Midbrain (tissue), 1 donor: ENCODE measurements around the gene CAMKMT.
"Not testable (repeated sequence)": the region's sequence is repeated elsewhere in the genome, so short reads cannot be mapped to it uniquely, and the experiment has no call there.

Experiments used
- DNase-seq: peaks from one replicate; lab custom pipeline; 2025; lab: John Stamatoyannopoulos, UW

Gene CAMKMT

GRCh38 chr2:44505664-44506063 lies 143.9 kb downstream of the CAMKMT start:
- not testable (repeated sequence) for DNase-seq

GRCh38 chr2:44510246-44510645 lies 148.5 kb downstream of the CAMKMT start:
- no peak for DNase-seq

GRCh38 chr2:44515416-44515815 lies 153.7 kb downstream of the CAMKMT start:
- no peak for DNase-seq

- DNase-seq: no peak
These were observed 157.3 kb downstream of the CAMKMT start for GRCh38 chr2:44519026-44519425.

- DNase-seq: no peak
These were observed 161.1 kb downstream of the CAMKMT start for GRCh38 chr2:44522846-44523245.

- DNase-seq: no peak
These were observed 162.7 kb downstream of the CAMKMT start for GRCh38 chr2:44524347-44524926.

- no peak for DNase-seq
These were observed 164.6 kb downstream of the CAMKMT start for GRCh38 chr2:44526352-44526751.

GRCh38 chr2:44528595-44528994 lies 166.8 kb downstream of the CAMKMT start:
- DNase-seq: no peak

GRCh38 chr2:44529448-44529847 lies 167.7 kb downstream of the CAMKMT start:
- DNase-seq: no peak

- DNase-seq: no peak
These were observed 169.5 kb downstream of the CAMKMT start for GRCh38 chr2:44531289-44531688.

GRCh38 chr2:44532031-44532430 lies 170.3 kb downstream of the CAMKMT start:
- DNase-seq: no peak

GRCh38 chr2:44533508-44533907 lies 171.8 kb downstream of the CAMKMT start:
- no peak for DNase-seq

GRCh38 chr2:44535376-44535775 lies 173.6 kb downstream of the CAMKMT start:
- no peak for DNase-seq

GRCh38 chr2:44537264-44537663 lies 175.5 kb downstream of the CAMKMT start:
- no peak for DNase-seq

- DNase-seq: no peak
These were observed 180.8 kb downstream of the CAMKMT start for GRCh38 chr2:44542520-44542919.

GRCh38 chr2:44543773-44544725 lies 182.3 kb downstream of the CAMKMT start:
- DNase-seq: no peak

- no peak for DNase-seq
These were observed 183.3 kb downstream of the CAMKMT start for GRCh38 chr2:44545005-44545404.

- no peak for DNase-seq
These were observed 184.8 kb downstream of the CAMKMT start for GRCh38 chr2:44546459-44547127.

- no peak for DNase-seq
These were observed 186.0 kb downstream of the CAMKMT start for GRCh38 chr2:44547718-44548117.

- no peak for DNase-seq
These were observed 186.7 kb downstream of the CAMKMT start for GRCh38 chr2:44548221-44549098.

GRCh38 chr2:44549099-44549471 lies 187.3 kb downstream of the CAMKMT start:
- DNase-seq: no peak

GRCh38 chr2:44549856-44550255 lies 188.1 kb downstream of the CAMKMT start:
- no peak for DNase-seq
